Activated T-cell treated with anti-CD3 and anti-CD28 coated beads, Interleukin-2, amount 50 U/mL, for 72 hours (primary cell): ENCODE data around the gene BCAS2. TPM values are rescaled to one million over a fixed set of nuclear protein-coding genes. Genes with fewer than 3 reads are reported as not detected.

Experiments
- ATAC-seq, 2 donors: fragments of 150-1000 bp; cut with Tn5 transposase; replicated peaks in 1 of 2; 2 replicates each; pipeline ENCODE4 v1.10.0; 2021; ENCODE audit warnings: moderate library complexity in 2 of 2, mild to moderate bottlenecking in 1 of 2
- DNase-seq, 2 donors: peaks; one replicate each; pipeline ENCODE4 v3.0.0; 2021 to 2022; ENCODE audit warnings: mixed read lengths in 1 of 2
- H3K27ac Mint-ChIP-seq: one replicate; pipeline ENCODE4 v1.8.0; 2022; ENCODE audit warnings: mild to moderate bottlenecking, moderate library complexity, mixed read lengths
- H3K27me3 Mint-ChIP-seq: one replicate; pipeline ENCODE4 v1.8.0; 2022; ENCODE audit warnings: low read depth, mixed read lengths
- H3K36me3 Mint-ChIP-seq, 2 donors: one replicate each; pipeline ENCODE4 v1.8.0; 2022; ENCODE audit warnings: mixed read lengths in 2 of 2, mild to moderate bottlenecking in 1 of 2; ENCODE audit not compliant: insufficient read depth in 2 of 2
- H3K4me1 Mint-ChIP-seq: one replicate; pipeline ENCODE4 v1.8.0; 2022; ENCODE audit warnings: low read depth, mixed read lengths
- H3K4me3 Mint-ChIP-seq, 2 donors: one replicate each; pipeline ENCODE4 v1.8.0; 2022; ENCODE audit warnings: mild to moderate bottlenecking in 2 of 2, mixed read lengths in 2 of 2, moderate library complexity in 2 of 2
- H3K9me3 Mint-ChIP-seq, 2 donors: one replicate each; pipeline ENCODE4 v1.8.0; 2022; ENCODE audit warnings: mixed read lengths in 2 of 2
- total RNA-seq, 2 donors: library from RNA; stranded (reverse); gene quantifications; one replicate each; pipeline ENCODE4 v1.2.3, GENCODE V29; 2022

The BCAS2 gene
- total RNA-seq, 2 donors from 2014 or later = 27.5 to 30.4 TPM

DNA sequence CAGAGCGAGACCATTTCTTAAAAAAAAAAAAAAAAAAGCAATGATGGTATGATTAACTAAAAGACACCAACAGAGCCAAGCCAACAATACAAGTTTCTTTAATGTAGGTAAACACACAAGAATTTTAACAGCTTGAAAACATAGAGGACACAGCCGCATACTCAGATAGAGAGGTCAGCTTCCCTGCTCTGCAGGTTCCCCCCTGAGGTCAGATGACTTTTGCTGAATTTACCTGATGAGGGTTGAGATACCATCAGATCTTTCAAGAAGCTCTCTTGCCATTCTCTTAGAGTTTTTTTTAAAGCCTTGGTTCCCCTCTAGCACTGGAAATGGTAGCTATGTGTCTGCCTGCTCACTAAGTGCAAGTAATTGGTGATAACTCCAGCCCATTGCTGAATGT is 31.1 kb downstream of the BCAS2 start:
- no peaks in the 10 kb centered on the region for H3K27me3 Mint-ChIP-seq
- H3K36me3 Mint-ChIP-seq = peaks cover 0 to 2% of the 10 kb centered on the region in 2 donors
- DNase-seq (no peak), ATAC-seq (no peak)
- H3K9me3 Mint-ChIP-seq = no peaks in the 10 kb centered on the region
- H3K4me1 Mint-ChIP-seq = no peaks in the 10 kb centered on the region
- no peak overlapping the region for H3K4me3 Mint-ChIP-seq
- H3K27ac Mint-ChIP-seq = no peak overlapping the region

GRCh38 chr1:114549137-114549536 is 32.3 kb downstream of the BCAS2 start:
- ATAC-seq (no peak), DNase-seq (no peak)
- no peaks in the 10 kb centered on the region for H3K4me1 Mint-ChIP-seq
- H3K27ac Mint-ChIP-seq = no peak overlapping the region
- H3K36me3 Mint-ChIP-seq = peaks cover 0 to 2% of the 10 kb centered on the region in 2 donors
- H3K27me3 Mint-ChIP-seq = no peaks in the 10 kb centered on the region
- no peaks in the 10 kb centered on the region for H3K9me3 Mint-ChIP-seq
- H3K4me3 Mint-ChIP-seq = no peak overlapping the region

- Mint-ChIP-seq H3K27ac (no peak overlapping the region), H3K4me3 (no peak overlapping the region)
- no peak for ATAC-seq
Measured at GRCh38 chr1:114547076-114547475, 34.3 kb downstream of the BCAS2 start.

GRCh38 chr1:114545796-114546195 is 35.6 kb downstream of the BCAS2 start:
- Mint-ChIP-seq H3K4me1 (no peaks in the 10 kb centered on the region), H3K27ac (no peak overlapping the region)

More at GRCh38 chr1:114547076-114547475, 34.3 kb downstream of the BCAS2 start:
- DNase-seq = no peak
- Mint-ChIP-seq H3K27me3 (no peaks in the 10 kb centered on the region), H3K4me1 (no peaks in the 10 kb centered on the region), H3K36me3 (peaks cover 0 to 2% of the 10 kb centered on the region in 2 donors), H3K9me3 (no peaks in the 10 kb centered on the region)

GRCh38 chr1:114545315-114545714 is 36.1 kb downstream of the BCAS2 start:
- Mint-ChIP-seq H3K4me1 (no peaks in the 10 kb centered on the region), H3K27ac (no peak overlapping the region)
- no peak for ATAC-seq

More at GRCh38 chr1:114545796-114546195, 35.6 kb downstream of the BCAS2 start:
- DNase-seq = no peak
- Mint-ChIP-seq H3K36me3 (peaks cover 0 to 2% of the 10 kb centered on the region in 2 donors), H3K9me3 (no peaks in the 10 kb centered on the region), H3K27me3 (no peaks in the 10 kb centered on the region), H3K4me3 (no peak overlapping the region)
- ATAC-seq = no peak

GRCh38 chr1:114540821-114541220 is 40.6 kb downstream of the BCAS2 start:
- ATAC-seq (no peak), DNase-seq (no peak)
- Mint-ChIP-seq H3K36me3 (no peaks in the 10 kb centered on the region), H3K27me3 (no peaks in the 10 kb centered on the region), H3K4me3 (no peak overlapping the region), H3K27ac (no peak overlapping the region), H3K9me3 (no peaks in the 10 kb centered on the region), H3K4me1 (no peaks in the 10 kb centered on the region)

More at GRCh38 chr1:114545315-114545714, 36.1 kb downstream of the BCAS2 start:
- Mint-ChIP-seq H3K4me3 (no peak overlapping the region), H3K9me3 (no peaks in the 10 kb centered on the region), H3K27me3 (no peaks in the 10 kb centered on the region), H3K36me3 (peaks cover 0 to 2% of the 10 kb centered on the region in 2 donors)
- no peak for DNase-seq

DNA sequence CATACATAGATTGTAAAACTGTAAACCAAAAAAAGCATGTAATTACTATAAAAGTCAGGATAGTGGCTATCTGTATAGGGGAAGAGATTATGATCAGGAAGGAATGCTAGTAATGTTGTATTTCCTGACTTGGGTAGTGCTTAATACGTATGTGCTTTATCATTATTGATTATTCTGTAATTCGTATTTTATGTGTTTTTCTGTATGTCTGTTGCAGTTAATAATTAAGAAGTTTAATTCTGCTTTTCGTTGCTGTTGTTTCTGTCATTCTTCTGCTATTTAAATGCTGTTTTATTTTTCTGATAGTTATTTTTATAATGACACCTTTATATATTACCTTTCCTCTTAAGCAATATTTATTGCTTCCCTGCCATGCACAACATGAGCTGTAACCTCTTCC is 41.1 kb downstream of the BCAS2 start:
- Mint-ChIP-seq H3K27ac (no peak overlapping the region), H3K4me1 (no peaks in the 10 kb centered on the region), H3K36me3 (no peaks in the 10 kb centered on the region), H3K4me3 (no peak overlapping the region), H3K9me3 (no peaks in the 10 kb centered on the region), H3K27me3 (no peaks in the 10 kb centered on the region)
- DNase-seq (no peak), ATAC-seq (no peak)

DNA sequence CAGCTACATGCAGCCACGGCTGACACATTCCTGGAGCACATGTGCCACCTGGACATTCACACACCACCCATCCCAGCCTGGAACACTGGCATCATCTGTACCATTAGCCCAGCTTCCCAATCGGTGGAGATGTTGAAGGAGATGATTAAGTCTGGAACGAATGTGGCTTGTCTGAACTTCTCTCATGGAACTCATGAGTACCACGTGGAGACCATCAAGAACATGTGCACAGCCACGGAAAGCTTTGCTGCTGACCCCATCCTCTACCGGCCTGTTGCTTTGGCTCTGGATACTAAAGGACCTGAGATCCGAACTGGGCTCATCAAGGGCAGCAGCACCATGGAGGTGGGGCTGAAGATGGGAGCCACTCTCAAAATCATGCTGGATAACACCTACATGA is 45.4 kb downstream of the BCAS2 start:
- ATAC-seq (no peak), DNase-seq (no peak)
- Mint-ChIP-seq H3K27ac (no peak overlapping the region), H3K36me3 (no peaks in the 10 kb centered on the region), H3K4me1 (no peaks in the 10 kb centered on the region), H3K27me3 (no peaks in the 10 kb centered on the region), H3K9me3 (no peaks in the 10 kb centered on the region), H3K4me3 (no peak overlapping the region)

DNA sequence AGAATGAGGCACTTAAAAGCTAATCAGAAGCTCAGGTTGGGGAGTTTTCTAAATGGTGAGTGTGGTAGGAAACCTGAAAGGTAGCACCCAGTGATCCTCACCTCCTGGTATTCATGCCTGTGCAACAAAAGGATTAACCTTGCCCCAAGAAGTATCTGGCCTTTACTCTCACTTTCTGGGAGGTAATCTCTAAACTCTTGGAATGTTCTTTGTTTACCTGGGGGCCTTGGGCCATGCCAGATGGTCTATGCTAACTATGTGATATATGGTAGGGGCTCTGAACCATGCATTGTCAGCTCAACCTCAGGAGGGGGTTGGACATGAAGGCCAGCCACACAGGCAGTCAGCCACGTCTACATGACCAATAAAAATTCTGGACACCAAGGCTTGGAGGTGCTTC is 46.0 kb downstream of the BCAS2 start:
- no peaks in the 10 kb centered on the region for H3K36me3 Mint-ChIP-seq

GRCh38 chr1:114531094-114531493 is 50.3 kb downstream of the BCAS2 start:
- Mint-ChIP-seq H3K36me3 (no peaks in the 10 kb centered on the region), H3K4me1 (no peaks in the 10 kb centered on the region), H3K4me3 (no peak overlapping the region), H3K27ac (peak overlapping the region; percentile 61), H3K9me3 (no peaks in the 10 kb centered on the region), H3K27me3 (no peaks in the 10 kb centered on the region)
- DNase-seq = no peak
- no peak for ATAC-seq

More for the DNA sequence above, 46.0 kb downstream of the BCAS2 start:
- H3K27ac Mint-ChIP-seq = no peak overlapping the region
- no peaks in the 10 kb centered on the region for H3K27me3 Mint-ChIP-seq
- H3K4me3 Mint-ChIP-seq = no peak overlapping the region
- DNase-seq (no peak), ATAC-seq (no peak)
- no peaks in the 10 kb centered on the region for H3K4me1 Mint-ChIP-seq
- H3K9me3 Mint-ChIP-seq = no peaks in the 10 kb centered on the region

- no peak for DNase-seq
- Mint-ChIP-seq H3K4me3 (no peak overlapping the region), H3K36me3 (no peaks in the 10 kb centered on the region)
Measured at GRCh38 chr1:114530224-114530623, 51.2 kb downstream of the BCAS2 start.

GRCh38 chr1:114524944-114525343 is 56.5 kb downstream of the BCAS2 start:
- no peaks in the 10 kb centered on the region for H3K36me3 Mint-ChIP-seq

More at GRCh38 chr1:114530224-114530623, 51.2 kb downstream of the BCAS2 start:
- no peaks in the 10 kb centered on the region for H3K27me3 Mint-ChIP-seq
- H3K9me3 Mint-ChIP-seq = no peaks in the 10 kb centered on the region
- H3K4me1 Mint-ChIP-seq = no peaks in the 10 kb centered on the region
- H3K27ac Mint-ChIP-seq = no peak overlapping the region
- ATAC-seq = no peak

DNA sequence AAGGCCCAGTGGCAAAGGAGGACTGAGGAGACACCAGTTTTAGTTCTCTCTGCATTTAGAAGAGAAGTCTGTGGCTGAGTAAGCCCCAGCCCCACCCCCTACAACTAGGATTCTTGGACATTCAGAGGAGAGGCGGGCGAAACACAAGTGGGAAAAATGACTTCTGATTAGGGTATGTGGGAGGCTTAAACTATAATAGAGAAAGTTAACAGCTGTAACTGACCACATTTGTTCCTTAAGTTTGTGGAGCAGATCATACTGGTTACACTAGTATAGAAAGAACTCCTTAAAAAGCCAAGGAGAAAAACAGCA is 59.2 kb downstream of the BCAS2 start:
- no peaks in the 10 kb centered on the region for H3K9me3 Mint-ChIP-seq
- H3K4me3 Mint-ChIP-seq = no peak overlapping the region
- H3K4me1 Mint-ChIP-seq = no peaks in the 10 kb centered on the region
- DNase-seq = no peak
- H3K27me3 Mint-ChIP-seq = peaks cover 7% of the 10 kb centered on the region
- no peaks in the 10 kb centered on the region for H3K36me3 Mint-ChIP-seq
- no peak overlapping the region for H3K27ac Mint-ChIP-seq
- ATAC-seq = no peak

More at GRCh38 chr1:114524944-114525343, 56.5 kb downstream of the BCAS2 start:
- no peak overlapping the region for H3K4me3 Mint-ChIP-seq
- ATAC-seq (no peak), DNase-seq (no peak)
- H3K27ac Mint-ChIP-seq = no peak overlapping the region
- H3K4me1 Mint-ChIP-seq = no peaks in the 10 kb centered on the region
- H3K27me3 Mint-ChIP-seq = no peaks in the 10 kb centered on the region
- no peaks in the 10 kb centered on the region for H3K9me3 Mint-ChIP-seq

DNA sequence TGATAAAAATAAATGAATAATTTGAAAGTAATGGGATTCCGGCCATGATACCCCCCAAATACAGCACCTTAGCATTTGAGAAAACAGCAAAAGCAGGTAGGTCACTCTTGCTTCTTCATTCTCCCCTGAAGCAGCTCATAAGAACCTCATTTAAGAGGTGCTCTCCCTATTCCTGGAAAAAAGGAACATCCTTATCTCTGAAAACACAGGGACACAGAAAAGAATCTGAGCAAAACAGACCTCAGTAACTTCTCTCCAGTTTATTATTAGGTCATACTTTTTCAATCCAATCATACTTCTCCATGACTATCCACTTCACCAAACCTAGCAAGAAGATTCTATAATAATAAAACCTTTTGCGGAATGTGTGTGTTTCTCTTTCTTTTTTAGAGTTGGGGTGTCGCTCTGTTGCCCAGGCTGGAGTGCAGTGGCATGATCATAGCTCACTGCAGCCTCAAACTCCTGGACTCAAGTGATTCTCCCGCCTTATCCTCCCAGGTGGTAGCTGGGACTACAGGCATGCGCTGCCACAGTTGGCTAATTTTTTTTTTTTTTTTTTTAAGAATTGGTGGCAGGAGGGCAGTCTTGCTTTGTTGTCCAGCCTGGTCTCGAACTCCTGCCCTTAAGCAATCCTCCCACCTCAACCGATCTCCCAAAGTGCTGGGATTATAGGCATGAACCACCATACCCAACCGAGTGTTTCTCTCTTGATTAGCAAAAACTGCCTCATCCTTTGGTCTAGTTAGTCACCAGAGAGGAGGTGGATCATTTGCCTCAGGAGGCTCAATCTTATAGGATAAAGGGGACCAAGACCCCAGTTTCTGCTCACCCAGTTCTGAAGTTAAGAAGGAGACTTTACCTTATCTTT is 59.8 kb downstream of the BCAS2 start:
- Mint-ChIP-seq H3K27me3 (peaks cover 7% of the 10 kb centered on the region), H3K4me3 (no peak overlapping the region), H3K27ac (no peak overlapping the region), H3K36me3 (no peaks in the 10 kb centered on the region), H3K9me3 (no peaks in the 10 kb centered on the region), H3K4me1 (no peaks in the 10 kb centered on the region)
- DNase-seq (no peak), ATAC-seq (no peak)
